HFF-Myc (cell line): Measurements from ENCODE around the gene WDR81.
"Not testable (repeated sequence)": the region's sequence is repeated elsewhere in the genome, so short reads cannot be mapped to it uniquely, and the experiment has no call there.

Experiments
- DNase-seq: peaks from one replicate; pipeline ENCODE4 v3.0.0-alpha.2; 2011; ENCODE audit warnings: low read depth; ENCODE audit errors: extremely low read depth
- H3K4me3 ChIP-seq: replicated peaks from 2 replicates; pipeline ENCODE4 v1.5.1; 2011; ENCODE audit warnings: low read depth, mild to moderate bottlenecking, control low read depth, low read length
- TF ChIP-seq, protein P1 (sequence below): IDR thresholded peaks from 2 replicates; pipeline ENCODE4 v1.5.1; 2012; ENCODE audit warnings: mild to moderate bottlenecking, low read depth, low read length, control low read depth; ENCODE audit errors: missing control alignments

Gene WDR81

DNA sequence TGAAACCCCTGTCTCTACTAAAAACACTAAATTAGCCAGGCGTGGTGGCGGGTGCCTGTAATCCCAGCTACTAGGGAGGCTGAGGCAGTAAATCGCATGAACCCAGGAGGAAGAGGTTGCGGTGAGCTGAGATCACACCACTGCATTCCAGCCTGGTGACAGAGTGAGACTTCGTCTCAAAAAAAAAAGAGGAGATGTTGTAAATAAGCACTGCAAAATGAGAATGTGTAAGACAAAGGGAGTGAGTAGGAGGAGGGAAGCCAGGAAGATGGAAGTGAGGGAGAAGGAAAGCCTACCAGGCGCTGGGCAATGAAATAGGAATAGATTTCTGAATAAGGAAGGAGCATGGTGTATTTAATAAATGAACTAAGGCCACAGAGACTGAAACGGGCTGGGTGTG, 31.2 kb upstream of the WDR81 start:
- TF ChIP-seq, protein P1, sequence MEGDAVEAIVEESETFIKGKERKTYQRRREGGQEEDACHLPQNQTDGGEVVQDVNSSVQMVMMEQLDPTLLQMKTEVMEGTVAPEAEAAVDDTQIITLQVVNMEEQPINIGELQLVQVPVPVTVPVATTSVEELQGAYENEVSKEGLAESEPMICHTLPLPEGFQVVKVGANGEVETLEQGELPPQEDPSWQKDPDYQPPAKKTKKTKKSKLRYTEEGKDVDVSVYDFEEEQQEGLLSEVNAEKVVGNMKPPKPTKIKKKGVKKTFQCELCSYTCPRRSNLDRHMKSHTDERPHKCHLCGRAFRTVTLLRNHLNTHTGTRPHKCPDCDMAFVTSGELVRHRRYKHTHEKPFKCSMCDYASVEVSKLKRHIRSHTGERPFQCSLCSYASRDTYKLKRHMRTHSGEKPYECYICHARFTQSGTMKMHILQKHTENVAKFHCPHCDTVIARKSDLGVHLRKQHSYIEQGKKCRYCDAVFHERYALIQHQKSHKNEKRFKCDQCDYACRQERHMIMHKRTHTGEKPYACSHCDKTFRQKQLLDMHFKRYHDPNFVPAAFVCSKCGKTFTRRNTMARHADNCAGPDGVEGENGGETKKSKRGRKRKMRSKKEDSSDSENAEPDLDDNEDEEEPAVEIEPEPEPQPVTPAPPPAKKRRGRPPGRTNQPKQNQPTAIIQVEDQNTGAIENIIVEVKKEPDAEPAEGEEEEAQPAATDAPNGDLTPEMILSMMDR = no peak
- no peak overlapping the region for H3K4me3 ChIP-seq
- DNase-seq = no peak

DNA sequence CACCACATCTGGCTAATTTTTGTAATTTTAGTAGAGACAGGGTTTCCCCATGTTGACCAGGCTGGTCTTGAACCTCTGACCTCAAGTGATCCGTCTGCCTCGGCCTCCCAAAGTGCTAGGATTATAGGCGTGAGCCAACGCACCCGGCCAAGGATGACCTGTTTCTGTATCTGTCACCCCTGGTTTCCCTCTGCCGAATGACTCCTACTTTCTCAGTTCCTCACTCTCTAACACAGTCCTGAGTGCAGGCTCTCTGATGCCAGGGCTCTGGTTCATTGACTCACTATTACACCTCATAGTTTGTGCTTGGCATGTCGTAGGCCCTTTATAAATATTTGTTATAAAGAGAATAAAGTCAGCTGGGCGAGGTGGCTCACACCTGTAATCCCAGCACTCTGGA, 29.1 kb upstream of the WDR81 start:
- H3K4me3 ChIP-seq = no peak overlapping the region
- TF ChIP-seq, protein P1 = no peak
- DNase-seq = no peak

- no peak for DNase-seq
- no peak overlapping the region for H3K4me3 ChIP-seq
- TF ChIP-seq, protein P1 = no peak
Measured at GRCh38 chr17:1697681-1698080, 26.8 kb upstream of the WDR81 start.

- H3K4me3 ChIP-seq, DNase-seq: not testable (repeated sequence)
Measured at GRCh38 chr17:1699891-1700290, 24.6 kb upstream of the WDR81 start.

DNA sequence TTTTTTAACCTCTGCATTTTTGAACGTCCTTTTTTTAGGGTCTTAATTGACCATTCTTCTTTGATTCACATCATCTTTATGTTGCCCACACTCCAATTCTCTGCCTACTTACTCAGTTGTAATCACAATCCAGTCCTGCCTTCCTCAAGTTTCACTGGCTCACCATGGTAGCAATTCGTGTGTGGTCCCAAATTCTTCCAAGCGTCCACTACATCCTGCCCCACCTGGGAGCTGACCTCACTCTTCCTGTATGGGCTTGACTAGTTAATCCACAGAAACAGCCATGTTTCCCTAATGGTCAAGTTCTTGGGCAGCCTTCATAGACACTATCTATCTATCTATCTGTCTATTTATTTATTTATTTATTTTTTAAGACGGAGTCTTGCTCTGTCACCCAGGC, 21.4 kb upstream of the WDR81 start:
- TF ChIP-seq, protein P1 = no peak
- DNase-seq = no peak
- H3K4me3 ChIP-seq = no peak overlapping the region

DNA sequence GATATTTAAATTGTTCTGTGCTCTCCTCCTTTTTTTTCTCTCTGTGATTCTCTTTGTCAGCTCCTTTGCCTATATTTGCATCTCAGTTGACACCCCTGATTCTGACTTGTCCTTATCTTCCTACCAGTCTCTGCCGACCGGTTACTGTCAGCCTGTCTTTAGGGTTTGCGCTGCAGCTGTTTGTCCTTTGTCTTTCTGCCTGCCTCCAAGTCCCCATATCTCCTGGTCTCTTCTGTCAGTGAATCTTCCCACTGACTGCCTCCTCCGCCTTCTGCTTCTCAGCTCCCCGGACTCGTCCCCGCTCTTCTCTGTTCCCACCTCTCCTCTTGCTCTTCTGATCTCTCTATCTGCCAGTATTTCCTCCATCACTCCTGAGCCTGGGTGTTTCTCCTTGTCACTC, 19.5 kb upstream of the WDR81 start:
- no peak for DNase-seq
- H3K4me3 ChIP-seq = no peak overlapping the region
- TF ChIP-seq, protein P1 = no peak

DNA sequence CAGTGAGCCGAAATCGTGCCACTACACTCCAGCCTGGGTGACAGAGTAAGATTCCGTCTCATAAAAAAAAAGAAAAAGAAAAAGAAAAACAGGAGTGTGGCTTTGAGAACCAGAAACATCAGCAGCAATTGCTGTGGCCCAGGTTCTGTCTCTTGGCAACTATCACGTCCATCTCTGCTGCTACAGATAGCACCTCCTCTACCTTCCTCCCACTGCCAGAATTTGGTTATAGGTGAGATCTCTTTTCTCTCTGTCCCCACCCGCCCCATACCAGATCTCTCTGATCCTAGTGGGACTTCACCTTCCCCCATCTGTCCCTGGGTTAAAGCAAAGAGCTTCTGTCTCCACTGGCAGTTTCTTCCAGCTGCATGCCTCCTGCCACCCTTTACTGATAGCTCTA, 17.4 kb upstream of the WDR81 start:
- H3K4me3 ChIP-seq = no peak overlapping the region
- DNase-seq = no peak
- TF ChIP-seq, protein P1 = no peak

GRCh38 chr17:1708791-1709346, 15.6 kb upstream of the WDR81 start:
- not testable (repeated sequence) for H3K4me3 ChIP-seq, DNase-seq
